BE2C (cell line): ENCODE data around the gene VAMP7.
"Not testable (repeated sequence)": the region's sequence is repeated elsewhere in the genome, so short reads cannot be mapped to it uniquely, and the experiment has no call there.

ENCODE experiments used
- DNase-seq: peaks from one replicate; pipeline ENCODE4 v3.0.0-alpha.2; 2020
- H3K27me3 ChIP-seq: fragments of 250-450 bp; sonication (Bioruptor Pico); 2 replicates; pipeline ENCODE4 v1.5.1; 2020; ENCODE audit warnings: mild to moderate bottlenecking
- H3K36me3 ChIP-seq: fragments of 250-450 bp; sonication (Bioruptor Pico); 2 replicates; pipeline ENCODE4 v1.5.1; 2020; ENCODE audit warnings: mild to moderate bottlenecking
- H3K4me1 ChIP-seq: fragments of 250-450 bp; sonication (Bioruptor Pico); 2 replicates; pipeline ENCODE4 v1.5.1; 2020
- H3K4me3 ChIP-seq: 2 replicates; pipeline ENCODE4 v1.5.1; 2011; ENCODE audit warnings: low read depth, low read length
- H3K9me3 ChIP-seq: fragments of 250-450 bp; sonication (Bioruptor Pico); 2 replicates; pipeline ENCODE4 v1.5.1; 2020
- TF ChIP-seq, protein P1 (sequence below): IDR thresholded peaks from 2 replicates; pipeline ENCODE4 v1.5.1; 2012; ENCODE audit warnings: mild to moderate bottlenecking, low read depth, low read length

VAMP7 gene

GRCh38 chrX:155893521-155893920, 12.4 kb downstream of the VAMP7 start:
- Histone ChIP-seq H3K27me3 (no peaks in the 10 kb centered on the region), H3K36me3 (no peaks in the 10 kb centered on the region), H3K4me1 (no peaks in the 10 kb centered on the region), H3K4me3 (no peak overlapping the region), H3K9me3 (no peaks in the 10 kb centered on the region)
- DNase-seq: no peak
- TF ChIP-seq, protein P1, sequence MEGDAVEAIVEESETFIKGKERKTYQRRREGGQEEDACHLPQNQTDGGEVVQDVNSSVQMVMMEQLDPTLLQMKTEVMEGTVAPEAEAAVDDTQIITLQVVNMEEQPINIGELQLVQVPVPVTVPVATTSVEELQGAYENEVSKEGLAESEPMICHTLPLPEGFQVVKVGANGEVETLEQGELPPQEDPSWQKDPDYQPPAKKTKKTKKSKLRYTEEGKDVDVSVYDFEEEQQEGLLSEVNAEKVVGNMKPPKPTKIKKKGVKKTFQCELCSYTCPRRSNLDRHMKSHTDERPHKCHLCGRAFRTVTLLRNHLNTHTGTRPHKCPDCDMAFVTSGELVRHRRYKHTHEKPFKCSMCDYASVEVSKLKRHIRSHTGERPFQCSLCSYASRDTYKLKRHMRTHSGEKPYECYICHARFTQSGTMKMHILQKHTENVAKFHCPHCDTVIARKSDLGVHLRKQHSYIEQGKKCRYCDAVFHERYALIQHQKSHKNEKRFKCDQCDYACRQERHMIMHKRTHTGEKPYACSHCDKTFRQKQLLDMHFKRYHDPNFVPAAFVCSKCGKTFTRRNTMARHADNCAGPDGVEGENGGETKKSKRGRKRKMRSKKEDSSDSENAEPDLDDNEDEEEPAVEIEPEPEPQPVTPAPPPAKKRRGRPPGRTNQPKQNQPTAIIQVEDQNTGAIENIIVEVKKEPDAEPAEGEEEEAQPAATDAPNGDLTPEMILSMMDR: no peak

DNA sequence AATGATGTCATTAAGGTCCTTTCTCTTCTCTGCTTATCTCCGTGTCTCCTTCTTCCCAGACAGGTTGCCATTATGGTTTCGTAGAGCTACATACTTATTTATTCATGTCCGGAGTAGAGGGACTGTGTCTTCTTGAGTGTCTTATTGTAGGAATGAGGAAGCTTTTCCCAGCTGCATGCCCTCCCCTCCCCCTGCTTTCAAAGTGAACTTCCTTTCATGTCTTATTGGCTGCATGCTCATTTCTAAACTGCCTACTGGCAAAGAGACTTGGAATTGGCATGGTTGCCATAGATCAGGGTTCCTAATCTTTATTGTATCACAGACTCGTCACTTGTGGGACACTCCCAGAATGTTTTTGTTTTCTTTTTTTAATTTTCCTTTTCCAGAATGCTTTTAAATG, 15.4 kb downstream of the VAMP7 start:
- Histone ChIP-seq H3K36me3 (no peaks in the 10 kb centered on the region), H3K27me3 (no peaks in the 10 kb centered on the region), H3K4me3 (no peak overlapping the region), H3K4me1 (no peaks in the 10 kb centered on the region), H3K9me3 (no peaks in the 10 kb centered on the region)
- DNase-seq: no peak
- TF ChIP-seq, protein P1: no peak

DNA sequence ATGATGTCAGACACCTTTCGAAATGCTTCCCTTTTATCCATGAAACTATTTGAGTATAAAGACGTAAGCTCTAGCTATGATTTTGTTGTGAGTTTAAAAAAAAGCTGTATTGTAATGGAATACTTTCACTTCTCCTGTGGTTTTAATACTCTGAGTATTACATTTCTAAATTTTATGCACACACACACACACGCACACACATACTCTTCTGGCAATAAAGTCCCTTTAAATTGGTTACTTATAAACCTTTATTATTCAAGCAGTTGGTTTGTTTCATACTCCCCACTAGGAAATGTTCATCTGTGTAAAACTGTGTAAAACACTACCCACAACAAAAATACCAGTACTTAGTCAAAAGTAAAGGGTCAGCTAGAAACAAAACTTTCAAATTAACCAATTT, 18.2 kb downstream of the VAMP7 start:
- Histone ChIP-seq H3K36me3 (no peaks in the 10 kb centered on the region), H3K9me3 (no peaks in the 10 kb centered on the region), H3K27me3 (no peaks in the 10 kb centered on the region), H3K4me3 (no peak overlapping the region), H3K4me1 (no peaks in the 10 kb centered on the region)
- no peak for DNase-seq
- TF ChIP-seq, protein P1: no peak

GRCh38 chrX:155900765-155901164, 19.6 kb downstream of the VAMP7 start:
- no peaks in the 10 kb centered on the region for H3K27me3 ChIP-seq
- TF ChIP-seq, protein P1: no peak
- no peak overlapping the region for H3K4me3 ChIP-seq
- H3K9me3 ChIP-seq: no peaks in the 10 kb centered on the region
- H3K4me1 ChIP-seq: no peaks in the 10 kb centered on the region
- no peak for DNase-seq
- H3K36me3 ChIP-seq: no peaks in the 10 kb centered on the region

- not testable (repeated sequence) for DNase-seq
These were observed 26.5 kb downstream of the VAMP7 start for GRCh38 chrX:155907661-155908060.

GRCh38 chrX:155923200-155923599, 42.1 kb downstream of the VAMP7 start:
- Histone ChIP-seq H3K36me3 (no peaks in the 10 kb centered on the region), H3K9me3 (no peaks in the 10 kb centered on the region)

More at GRCh38 chrX:155907661-155908060, 26.5 kb downstream of the VAMP7 start:
- not testable (repeated sequence) for H3K4me3 ChIP-seq, H3K9me3 ChIP-seq, H3K36me3 ChIP-seq, H3K27me3 ChIP-seq, H3K4me1 ChIP-seq

GRCh38 chrX:155930852-155931618, 49.9 kb downstream of the VAMP7 start:
- H3K4me1 ChIP-seq, H3K27me3 ChIP-seq, H3K9me3 ChIP-seq, DNase-seq, H3K4me3 ChIP-seq, H3K36me3 ChIP-seq: not testable (repeated sequence)

More at GRCh38 chrX:155923200-155923599, 42.1 kb downstream of the VAMP7 start:
- no peak for DNase-seq
- H3K4me3 ChIP-seq: no peak overlapping the region
- H3K4me1 ChIP-seq: no peaks in the 10 kb centered on the region
- no peaks in the 10 kb centered on the region for H3K27me3 ChIP-seq
- TF ChIP-seq, protein P1: no peak
